ENCODE measurements around the gene ZNF423. TPM values are rescaled to one million over a fixed set of nuclear protein-coding genes. Genes with fewer than 3 reads are reported as not detected.

The ZNF423 gene
- total RNA-seq, 1 donor from 2014 or later: 49.8 TPM

DNA sequence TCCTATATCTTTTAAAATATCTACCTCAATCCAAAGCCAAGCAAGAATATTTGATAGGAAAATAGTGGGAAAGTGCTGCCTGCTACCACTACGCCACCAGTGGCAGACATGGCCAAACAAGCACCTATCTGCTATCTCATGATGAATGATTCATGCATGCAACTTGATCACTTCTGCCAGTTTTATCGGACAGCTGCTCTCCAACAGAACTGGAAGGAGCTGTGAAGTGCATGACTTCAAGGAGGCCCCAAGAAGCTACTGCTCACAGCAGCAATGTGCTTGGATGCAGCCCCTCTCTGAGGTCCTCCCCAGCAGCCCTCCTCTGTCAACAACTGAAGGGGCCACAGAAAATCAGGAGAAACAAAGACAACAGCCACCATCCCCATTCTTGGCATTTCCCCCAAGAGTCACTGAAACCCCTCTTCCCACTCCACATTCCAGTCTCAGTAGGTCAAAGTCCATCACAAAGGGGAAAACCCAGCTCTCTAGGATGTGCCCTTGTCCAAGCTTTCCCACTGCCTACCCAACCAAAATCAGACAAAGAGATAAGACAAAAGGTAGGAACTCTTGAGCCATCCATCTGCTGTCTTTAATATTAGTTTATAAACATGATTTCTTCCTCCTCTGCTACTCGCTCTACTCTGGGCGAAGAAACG lies 267.1 kb downstream of the ZNF423 start:
- no peaks in the 10 kb centered on the region for H3K9me3 Mint-ChIP-seq (ENCODE audit: low read depth)
- H3K36me3 Mint-ChIP-seq (ENCODE audit: insufficient read depth): no peaks in the 10 kb centered on the region
- DNase-seq (ENCODE audit: low spot score, unreplicated experiment): no peak
- no peak overlapping the region for H3K27ac Mint-ChIP-seq
- no peaks in the 10 kb centered on the region for H3K27me3 Mint-ChIP-seq
- peaks cover 18% of the 10 kb centered on the region for H3K4me1 Mint-ChIP-seq (ENCODE audit: low read depth)
- TF ChIP-seq, protein P1, sequence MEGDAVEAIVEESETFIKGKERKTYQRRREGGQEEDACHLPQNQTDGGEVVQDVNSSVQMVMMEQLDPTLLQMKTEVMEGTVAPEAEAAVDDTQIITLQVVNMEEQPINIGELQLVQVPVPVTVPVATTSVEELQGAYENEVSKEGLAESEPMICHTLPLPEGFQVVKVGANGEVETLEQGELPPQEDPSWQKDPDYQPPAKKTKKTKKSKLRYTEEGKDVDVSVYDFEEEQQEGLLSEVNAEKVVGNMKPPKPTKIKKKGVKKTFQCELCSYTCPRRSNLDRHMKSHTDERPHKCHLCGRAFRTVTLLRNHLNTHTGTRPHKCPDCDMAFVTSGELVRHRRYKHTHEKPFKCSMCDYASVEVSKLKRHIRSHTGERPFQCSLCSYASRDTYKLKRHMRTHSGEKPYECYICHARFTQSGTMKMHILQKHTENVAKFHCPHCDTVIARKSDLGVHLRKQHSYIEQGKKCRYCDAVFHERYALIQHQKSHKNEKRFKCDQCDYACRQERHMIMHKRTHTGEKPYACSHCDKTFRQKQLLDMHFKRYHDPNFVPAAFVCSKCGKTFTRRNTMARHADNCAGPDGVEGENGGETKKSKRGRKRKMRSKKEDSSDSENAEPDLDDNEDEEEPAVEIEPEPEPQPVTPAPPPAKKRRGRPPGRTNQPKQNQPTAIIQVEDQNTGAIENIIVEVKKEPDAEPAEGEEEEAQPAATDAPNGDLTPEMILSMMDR (IDR thresholded peaks at IDR 0.05; ENCODE audit: unreplicated experiment): no peak
- no peak overlapping the region for H3K4me3 Mint-ChIP-seq (ENCODE audit: low read depth)

DNA sequence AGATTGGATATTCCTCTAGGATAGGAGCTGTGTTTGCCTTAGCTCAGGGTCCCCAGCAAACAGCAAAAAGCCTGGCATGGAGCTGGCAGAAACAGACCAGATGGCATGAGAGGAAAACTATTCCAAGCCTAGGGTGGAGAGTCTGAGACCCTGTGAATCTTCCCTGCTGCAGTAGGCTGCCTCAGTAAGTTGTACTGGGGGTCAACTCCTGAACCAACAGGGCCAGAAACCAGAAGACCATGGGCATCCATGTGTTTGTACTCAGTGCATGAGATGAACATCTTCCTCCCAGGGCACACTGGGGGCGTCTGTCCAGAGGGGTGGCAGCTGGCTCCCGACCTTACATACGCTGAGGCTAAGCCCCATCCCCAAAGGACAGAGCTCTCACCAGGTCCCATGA lies 267.9 kb downstream of the ZNF423 start:
- TF ChIP-seq, protein P1 (IDR thresholded peaks at IDR 0.05; ENCODE audit: unreplicated experiment): no peak
- Mint-ChIP-seq H3K4me1 (ENCODE audit: low read depth) (peaks cover 18% of the 10 kb centered on the region), H3K4me3 (ENCODE audit: low read depth) (no peak overlapping the region), H3K27me3 (no peaks in the 10 kb centered on the region), H3K27ac (no peak overlapping the region), H3K36me3 (ENCODE audit: insufficient read depth) (no peaks in the 10 kb centered on the region), H3K9me3 (ENCODE audit: low read depth) (no peaks in the 10 kb centered on the region)
- no peak for DNase-seq (ENCODE audit: low spot score, unreplicated experiment)

DNA sequence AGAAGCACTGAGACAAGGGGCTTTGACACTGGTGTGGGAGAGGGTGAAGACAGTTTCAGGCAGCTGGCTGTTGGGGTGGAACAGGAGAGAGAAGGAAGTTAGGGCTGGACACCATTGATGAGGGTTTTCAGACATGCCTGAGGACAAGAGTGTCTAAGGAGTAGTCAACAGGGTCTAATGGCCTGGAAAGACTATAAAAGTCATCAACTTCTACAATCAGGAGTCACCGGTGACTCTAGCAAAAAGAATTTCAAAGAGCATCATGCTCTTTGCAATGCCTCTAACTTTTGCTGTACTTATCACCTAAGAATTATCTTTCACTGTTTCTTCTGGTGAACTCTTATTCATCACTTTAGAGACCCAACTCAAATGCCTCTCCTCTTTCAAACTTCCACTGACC lies 268.4 kb downstream of the ZNF423 start:
- H3K4me1 Mint-ChIP-seq (ENCODE audit: low read depth): peaks cover 15% of the 10 kb centered on the region
- no peak for DNase-seq (ENCODE audit: low spot score, unreplicated experiment)
- H3K27ac Mint-ChIP-seq: no peak overlapping the region
- no peaks in the 10 kb centered on the region for H3K9me3 Mint-ChIP-seq (ENCODE audit: low read depth)
- H3K36me3 Mint-ChIP-seq (ENCODE audit: insufficient read depth): no peaks in the 10 kb centered on the region
- H3K27me3 Mint-ChIP-seq: no peaks in the 10 kb centered on the region
- TF ChIP-seq, protein P1 (IDR thresholded peaks at IDR 0.05; ENCODE audit: unreplicated experiment): no peak
- H3K4me3 Mint-ChIP-seq (ENCODE audit: low read depth): no peak overlapping the region

DNA sequence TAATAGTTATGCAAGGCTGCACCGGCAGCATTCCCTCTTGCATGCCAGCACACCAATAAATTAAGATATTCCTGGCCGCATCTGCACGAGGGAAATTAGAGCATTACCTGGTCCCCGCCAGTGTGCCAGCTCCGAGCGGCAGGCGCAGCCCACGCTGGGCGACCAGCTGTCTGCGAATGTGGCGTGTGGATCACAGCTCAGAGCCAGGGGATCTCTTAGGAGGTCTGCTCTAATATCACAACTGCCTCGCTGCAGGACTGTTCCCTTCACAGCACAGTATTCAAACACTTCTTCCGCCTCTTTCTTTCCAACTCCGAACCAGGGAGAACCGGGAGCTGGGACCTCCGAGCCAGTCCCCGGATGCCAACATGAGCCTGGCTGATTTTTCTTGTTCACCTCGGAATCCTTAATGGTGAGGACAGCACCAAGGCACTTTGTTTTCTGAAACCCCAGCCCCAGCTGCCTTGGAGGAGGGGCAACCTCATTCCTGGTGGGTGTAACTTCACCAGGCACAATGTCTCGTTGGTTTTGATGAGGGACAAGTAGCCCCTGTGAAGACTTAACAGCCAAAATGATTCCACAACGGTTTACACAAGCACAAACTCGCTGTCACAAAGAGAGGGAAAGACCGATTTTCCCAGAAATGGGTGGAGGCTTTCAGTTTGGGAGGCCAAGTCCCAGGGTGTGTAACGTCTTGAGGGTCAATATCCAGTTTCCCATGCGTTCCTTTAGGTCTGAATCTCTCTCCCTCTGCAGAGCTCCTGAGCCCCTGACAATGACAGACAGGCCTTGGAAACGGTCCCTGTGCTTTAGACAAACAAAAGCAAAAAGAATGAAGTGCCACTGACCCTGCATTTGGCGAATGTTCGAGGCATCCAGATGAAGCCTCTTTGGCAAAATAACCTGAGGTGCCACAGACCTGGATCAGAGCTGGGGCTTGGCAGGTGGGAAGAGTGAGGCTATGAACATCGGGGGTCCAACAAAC lies 269.2 kb downstream of the ZNF423 start:
- DNase-seq (ENCODE audit: low spot score, unreplicated experiment): no peak
- TF ChIP-seq, protein P1 (IDR thresholded peaks at IDR 0.05; ENCODE audit: unreplicated experiment): no peak
- Mint-ChIP-seq H3K27ac (no peak overlapping the region), H3K36me3 (ENCODE audit: insufficient read depth) (no peaks in the 10 kb centered on the region), H3K27me3 (no peaks in the 10 kb centered on the region), H3K9me3 (ENCODE audit: low read depth) (no peaks in the 10 kb centered on the region), H3K4me1 (ENCODE audit: low read depth) (peaks cover 16% of the 10 kb centered on the region), H3K4me3 (ENCODE audit: low read depth) (no peak overlapping the region)

DNA sequence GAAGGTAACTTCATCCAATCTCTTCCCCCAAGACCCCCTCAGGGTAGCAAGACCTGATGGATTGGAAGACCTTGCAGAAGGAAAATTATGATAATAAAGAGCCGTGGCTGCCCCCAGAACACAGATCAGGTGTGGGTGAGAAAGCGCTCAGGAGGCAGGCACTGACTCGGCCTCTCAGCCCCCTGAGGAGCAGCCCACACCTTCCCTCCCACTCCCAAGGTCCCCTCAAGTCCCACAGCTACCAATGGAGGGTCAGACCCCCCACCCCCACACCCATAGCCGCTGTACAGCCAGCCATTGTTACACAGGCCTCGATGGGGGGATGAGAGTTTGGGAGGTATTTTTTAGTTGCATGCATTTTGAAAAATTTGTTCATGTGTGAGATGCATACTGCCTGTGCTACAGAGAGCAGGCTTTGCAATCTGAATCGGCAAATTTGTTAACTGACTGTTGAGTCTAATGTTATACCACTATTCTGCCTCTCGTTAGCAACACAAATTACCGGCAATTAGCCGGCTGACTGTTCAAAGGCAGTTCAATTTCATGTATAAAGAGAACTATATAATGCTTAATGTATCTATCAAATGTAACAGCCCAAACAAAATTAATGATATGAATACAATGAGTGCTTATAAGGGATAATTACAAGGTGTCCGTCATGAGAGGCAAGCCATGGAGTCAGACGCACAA lies 270.6 kb downstream of the ZNF423 start:
- no peaks in the 10 kb centered on the region for H3K36me3 Mint-ChIP-seq (ENCODE audit: insufficient read depth)
- no peak for DNase-seq (ENCODE audit: low spot score, unreplicated experiment)
- H3K4me3 Mint-ChIP-seq (ENCODE audit: low read depth): no peak overlapping the region
- no peaks in the 10 kb centered on the region for H3K27me3 Mint-ChIP-seq
- TF ChIP-seq, protein P1 (IDR thresholded peaks at IDR 0.05; ENCODE audit: unreplicated experiment): no peak
- H3K9me3 Mint-ChIP-seq (ENCODE audit: low read depth): no peaks in the 10 kb centered on the region
- no peak overlapping the region for H3K27ac Mint-ChIP-seq
- H3K4me1 Mint-ChIP-seq (ENCODE audit: low read depth): peaks cover 28% of the 10 kb centered on the region
